ENCODE measurements around the gene CCDC178.

CCDC178 gene

GRCh38 chr18:32888306-32888705, 552.2 kb downstream of the CCDC178 start:
- H3K27ac ChIP-seq (ENCODE audit: low read depth, low read length) = no peak overlapping the region
- no peaks in the 10 kb centered on the region for H3K36me3 ChIP-seq (ENCODE audit: control insufficient read depth, low read length)
- H3K4me1 ChIP-seq (ENCODE audit: control insufficient read depth, low read length) = peaks cover 6% of the 10 kb centered on the region
- H3K9me2 ChIP-seq (replicated peaks; ENCODE audit: control insufficient read depth, low read length) = no peaks in the 10 kb centered on the region
- no peaks in the 10 kb centered on the region for H4K20me1 ChIP-seq (ENCODE audit: control insufficient read depth, insufficient read depth, low read depth, low read length)
- H3K9me3 ChIP-seq (ENCODE audit: control insufficient read depth, insufficient read depth, low read length) = no peaks in the 10 kb centered on the region
- no peaks in the 10 kb centered on the region for H3K79me2 ChIP-seq (ENCODE audit: control insufficient read depth, low read length)
- H3K27me3 ChIP-seq (ENCODE audit: control insufficient read depth, low read length) = no peaks in the 10 kb centered on the region
- no peak overlapping the region for H3K4me3 ChIP-seq (ENCODE audit: low read length)
- no peak overlapping the region for H3K4me2 ChIP-seq (ENCODE audit: low read length)
- TF ChIP-seq, protein P1, sequence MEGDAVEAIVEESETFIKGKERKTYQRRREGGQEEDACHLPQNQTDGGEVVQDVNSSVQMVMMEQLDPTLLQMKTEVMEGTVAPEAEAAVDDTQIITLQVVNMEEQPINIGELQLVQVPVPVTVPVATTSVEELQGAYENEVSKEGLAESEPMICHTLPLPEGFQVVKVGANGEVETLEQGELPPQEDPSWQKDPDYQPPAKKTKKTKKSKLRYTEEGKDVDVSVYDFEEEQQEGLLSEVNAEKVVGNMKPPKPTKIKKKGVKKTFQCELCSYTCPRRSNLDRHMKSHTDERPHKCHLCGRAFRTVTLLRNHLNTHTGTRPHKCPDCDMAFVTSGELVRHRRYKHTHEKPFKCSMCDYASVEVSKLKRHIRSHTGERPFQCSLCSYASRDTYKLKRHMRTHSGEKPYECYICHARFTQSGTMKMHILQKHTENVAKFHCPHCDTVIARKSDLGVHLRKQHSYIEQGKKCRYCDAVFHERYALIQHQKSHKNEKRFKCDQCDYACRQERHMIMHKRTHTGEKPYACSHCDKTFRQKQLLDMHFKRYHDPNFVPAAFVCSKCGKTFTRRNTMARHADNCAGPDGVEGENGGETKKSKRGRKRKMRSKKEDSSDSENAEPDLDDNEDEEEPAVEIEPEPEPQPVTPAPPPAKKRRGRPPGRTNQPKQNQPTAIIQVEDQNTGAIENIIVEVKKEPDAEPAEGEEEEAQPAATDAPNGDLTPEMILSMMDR (IDR thresholded peaks at IDR 0.05; ENCODE audit: low read depth, low read length, poor library complexity, severe bottlenecking) = no peak
- H3F3A ChIP-seq (ENCODE audit: control insufficient read depth, insufficient read depth) = no peaks in the 10 kb centered on the region
